Esophagus squamous epithelium (tissue), 5 donors: ENCODE measurements around the gene CA11. TPM values are rescaled to one million over a fixed set of nuclear protein-coding genes. Genes with fewer than 3 reads are reported as not detected.

Experiments
- DNase-seq: peaks from one replicate; lab custom pipeline; 2025; lab: John Stamatoyannopoulos, UW
- H3K27ac ChIP-seq, 4 donors: fragments of 200-600 bp; sonication (generic); one replicate each; pipeline ENCODE4 v1.5.1; 2016 to 2019; ENCODE audit warnings: mild to moderate bottlenecking in 1 of 4
- H3K27me3 ChIP-seq, 4 donors: fragments of 200-600 bp; sonication (generic); 1 replicate in 3 of 4; 2 replicates in 1 of 4; pipeline versions ENCODE4 v1.5.1 to v1.6.0; 2017 to 2021; ENCODE audit warnings: antibody characterized with exemption in 1 of 4
- H3K36me3 ChIP-seq, 3 donors: fragments of 200-600 bp; sonication (generic); one replicate each; pipeline ENCODE4 v1.5.1; 2016 to 2019
- H3K4me1 ChIP-seq, 3 donors: fragments of 200-600 bp; sonication (generic); one replicate each; pipeline ENCODE4 v1.5.1; 2017 to 2019
- H3K4me3 ChIP-seq, 4 donors: fragments of 200-600 bp; sonication (generic); 1 replicate in 3 of 4; 2 replicates in 1 of 4; pipeline ENCODE4 v1.5.1; 2016 to 2019; ENCODE audit warnings: mild to moderate bottlenecking in 2 of 4, moderate library complexity in 1 of 4
- H3K9me3 ChIP-seq, 3 donors: fragments of 200-600 bp; sonication (generic); one replicate each; pipeline ENCODE4 v1.5.1; 2016 to 2019
- POLR2A ChIP-seq, 4 donors: fragments of 450-650 bp; IDR thresholded peaks; one replicate each; pipeline ENCODE4 v1.6.1; 2017; ENCODE audit warnings: antibody characterized with exemption in 4 of 4, mild to moderate bottlenecking in 4 of 4, moderate library complexity in 3 of 4
- WGBS, 2 donors: methylation state at CpG; one replicate each; pipeline ENCODE4 v1.1.5; 2018; 5-methylcytosine and 5-hydroxymethylcytosine counted together
- intact Hi-C: fragments of 100-400 bp; cut with DNase I; formaldehyde crosslinking; loops from one replicate; pipeline ENCODE4 v1.15.0; 2022
- total RNA-seq, 4 donors: library from RNA; depleted of rRNA; stranded (reverse); fragments of >200 nt; gene quantifications; one replicate each; pipeline ENCODE4 v1.1.0, GENCODE V29; 2016
- TF ChIP-seq, protein P1 (sequence below), 6 experiments: fragments of 450-650 bp in 4 of 6; fragments of 200-600 bp in 2 of 6; sonication (generic) in 2 of 6; IDR thresholded peaks; one replicate each; pipeline ENCODE4 v1.5.1; 2016 to 2019; ENCODE audit warnings: antibody characterized with exemption in 6 of 6, mild to moderate bottlenecking in 4 of 6, moderate library complexity in 4 of 6
- donor health status: DM: yes; HTN: yes; CAD: no.

Gene CA11
- total RNA-seq, 4 donors from 2014 or later, result 1.4 to 6.9 (median 5.2) TPM

DNA sequence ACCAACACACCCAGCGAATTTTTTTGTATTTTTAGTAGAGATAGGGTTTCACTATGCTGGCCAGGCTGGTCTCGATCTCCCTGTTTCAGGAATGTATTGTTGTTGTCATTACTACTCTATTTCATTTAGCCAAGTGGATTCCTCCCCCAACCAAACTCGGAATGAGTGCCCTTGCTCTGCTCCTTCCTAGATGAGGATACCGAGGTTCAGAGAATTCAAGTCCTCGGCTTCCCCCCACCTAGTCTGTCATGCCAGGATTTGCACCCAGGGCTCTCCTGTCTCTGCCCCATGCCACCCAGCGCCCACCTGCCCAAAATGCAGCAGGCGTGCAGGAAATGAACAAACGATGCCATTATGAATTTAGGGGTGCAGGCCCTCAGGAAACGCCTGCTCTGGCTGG is 43.0 kb downstream of the CA11 start:
- H3K36me3 ChIP-seq, result peaks cover 0 to 33% (median 0%) of the 10 kb centered on the region in 3 donors
- no peaks in the 10 kb centered on the region for H3K9me3 ChIP-seq
- TF ChIP-seq, protein P1, sequence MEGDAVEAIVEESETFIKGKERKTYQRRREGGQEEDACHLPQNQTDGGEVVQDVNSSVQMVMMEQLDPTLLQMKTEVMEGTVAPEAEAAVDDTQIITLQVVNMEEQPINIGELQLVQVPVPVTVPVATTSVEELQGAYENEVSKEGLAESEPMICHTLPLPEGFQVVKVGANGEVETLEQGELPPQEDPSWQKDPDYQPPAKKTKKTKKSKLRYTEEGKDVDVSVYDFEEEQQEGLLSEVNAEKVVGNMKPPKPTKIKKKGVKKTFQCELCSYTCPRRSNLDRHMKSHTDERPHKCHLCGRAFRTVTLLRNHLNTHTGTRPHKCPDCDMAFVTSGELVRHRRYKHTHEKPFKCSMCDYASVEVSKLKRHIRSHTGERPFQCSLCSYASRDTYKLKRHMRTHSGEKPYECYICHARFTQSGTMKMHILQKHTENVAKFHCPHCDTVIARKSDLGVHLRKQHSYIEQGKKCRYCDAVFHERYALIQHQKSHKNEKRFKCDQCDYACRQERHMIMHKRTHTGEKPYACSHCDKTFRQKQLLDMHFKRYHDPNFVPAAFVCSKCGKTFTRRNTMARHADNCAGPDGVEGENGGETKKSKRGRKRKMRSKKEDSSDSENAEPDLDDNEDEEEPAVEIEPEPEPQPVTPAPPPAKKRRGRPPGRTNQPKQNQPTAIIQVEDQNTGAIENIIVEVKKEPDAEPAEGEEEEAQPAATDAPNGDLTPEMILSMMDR (IDR thresholded peaks at IDR 0.05), result no peak
- TF ChIP-seq POLR2A (IDR thresholded peaks at IDR 0.05), result no peak
- H3K4me1 ChIP-seq, result no peaks in the 10 kb centered on the region
- H3K4me3 ChIP-seq, result no peak overlapping the region
- H3K27me3 ChIP-seq, result peaks cover 0 to 10% (median 0%) of the 10 kb centered on the region in 4 donors
- no peak for DNase-seq
- intact Hi-C loops, result no loop called here
- WGBS, 2 donors, result 70 to 85% methylated on average over 3 to 8 of the region's 9 CpGs
- H3K27ac ChIP-seq, result no peak overlapping the region

- Histone ChIP-seq H3K27ac (no peak overlapping the region), H3K4me1 (no peaks in the 10 kb centered on the region), H3K36me3 (peaks cover 0 to 55% (median 4%) of the 10 kb centered on the region in 3 donors), H3K9me3 (no peaks in the 10 kb centered on the region), H3K4me3 (no peak overlapping the region), H3K27me3 (peaks cover 0 to 13% (median 0%) of the 10 kb centered on the region in 4 donors)
- 83 to 92% methylated on average over 5 to 6 of the region's 21 CpGs for WGBS, 2 donors
- no peak for TF ChIP-seq POLR2A (IDR thresholded peaks at IDR 0.05)
- TF ChIP-seq, protein P1 (IDR thresholded peaks at IDR 0.05), result no peak
- intact Hi-C loops, result no loop called here
- no peak for DNase-seq
Observed at GRCh38 chr19:48600679-48601417, 45.1 kb downstream of the CA11 start.

DNA sequence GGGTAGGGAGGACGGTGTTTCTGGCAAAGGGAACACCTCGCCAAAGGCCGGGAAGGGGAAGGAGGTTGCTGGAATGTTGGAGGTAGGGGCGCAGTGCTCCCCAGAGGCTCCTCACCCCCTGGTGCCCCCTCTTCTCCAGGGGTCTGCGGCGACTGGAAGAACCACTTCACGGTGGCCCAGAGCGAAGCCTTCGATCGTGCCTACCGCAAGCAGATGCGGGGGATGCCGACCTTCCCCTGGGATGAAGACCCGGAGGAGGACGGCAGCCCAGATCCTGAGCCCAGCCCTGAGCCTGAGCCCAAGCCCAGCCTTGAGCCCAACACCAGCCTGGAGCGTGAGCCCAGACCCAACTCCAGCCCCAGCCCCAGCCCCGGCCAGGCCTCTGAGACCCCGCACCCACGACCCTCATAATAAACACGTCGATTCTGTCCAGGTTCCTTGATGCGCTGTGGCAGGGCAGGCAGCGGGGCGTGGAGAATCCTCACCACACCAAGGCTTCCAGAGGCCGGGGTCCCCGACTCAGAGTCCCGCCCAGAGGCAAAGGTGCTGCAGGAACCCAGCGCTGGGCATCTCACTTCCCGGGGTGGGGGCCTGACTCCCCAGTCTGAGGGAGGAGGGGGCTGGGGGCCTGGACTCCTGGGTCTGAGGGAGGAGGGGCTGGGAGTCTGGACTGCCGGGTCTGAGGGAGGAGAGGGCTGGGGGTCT is 46.8 kb downstream of the CA11 start:
- H3K9me3 ChIP-seq, result no peaks in the 10 kb centered on the region
- no peaks in the 10 kb centered on the region for H3K4me1 ChIP-seq
- no peak for TF ChIP-seq POLR2A (IDR thresholded peaks at IDR 0.05)
- TF ChIP-seq, protein P1 (IDR thresholded peaks at IDR 0.05), result no peak
- H3K36me3 ChIP-seq, result peaks cover 0 to 70% (median 4%) of the 10 kb centered on the region in 3 donors
- no peak for DNase-seq
- no peak overlapping the region for H3K4me3 ChIP-seq
- intact Hi-C loops, result no loop called here
- 66 to 71% methylated on average over 4 to 10 of the region's 30 CpGs for WGBS, 2 donors
- no peak overlapping the region for H3K27ac ChIP-seq
- H3K27me3 ChIP-seq, result peaks cover 0 to 13% (median 0%) of the 10 kb centered on the region in 4 donors

- Histone ChIP-seq H3K4me1 (no peaks in the 10 kb centered on the region), H3K4me3 (no peak overlapping the region), H3K36me3 (peaks cover 0 to 92% (median 4%) of the 10 kb centered on the region in 3 donors), H3K9me3 (no peaks in the 10 kb centered on the region), H3K27me3 (peaks cover 0 to 13% (median 0%) of the 10 kb centered on the region in 4 donors), H3K27ac (no peak overlapping the region)
- 62 to 64% methylated on average over 17 to 28 of the region's 39 CpGs for WGBS, 2 donors
- intact Hi-C loops, result no loop called here
- TF ChIP-seq POLR2A (IDR thresholded peaks at IDR 0.05), result no peak
- TF ChIP-seq, protein P1 (IDR thresholded peaks at IDR 0.05), result no peak
- DNase-seq, result no peak
Observed at GRCh38 chr19:48596679-48597465, 49.1 kb downstream of the CA11 start.
